ENCODE results near the gene ATXN1.

Gene ATXN1

DNA sequence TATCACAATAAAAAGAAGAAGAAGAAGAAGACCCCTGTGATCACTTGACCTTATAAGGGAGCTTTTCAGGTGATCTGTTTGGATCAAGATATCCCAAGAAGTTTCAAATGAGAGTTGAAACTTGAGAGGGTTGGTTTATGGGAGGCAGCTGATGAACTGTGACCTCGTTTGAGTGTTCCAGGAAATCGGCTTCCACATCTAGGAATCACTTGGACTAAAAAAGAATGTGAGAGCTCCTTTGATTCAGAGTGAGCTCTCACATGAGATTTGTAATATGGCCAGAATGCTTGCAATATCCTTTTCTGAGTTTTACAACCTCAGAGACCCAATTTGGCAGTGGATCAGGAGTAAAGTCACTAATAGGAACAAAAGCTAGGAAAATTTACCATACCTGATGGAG lies 228.1 kb downstream of the ATXN1 start:
- DNase-seq (ENCODE audit: low read depth), result no peak

DNA sequence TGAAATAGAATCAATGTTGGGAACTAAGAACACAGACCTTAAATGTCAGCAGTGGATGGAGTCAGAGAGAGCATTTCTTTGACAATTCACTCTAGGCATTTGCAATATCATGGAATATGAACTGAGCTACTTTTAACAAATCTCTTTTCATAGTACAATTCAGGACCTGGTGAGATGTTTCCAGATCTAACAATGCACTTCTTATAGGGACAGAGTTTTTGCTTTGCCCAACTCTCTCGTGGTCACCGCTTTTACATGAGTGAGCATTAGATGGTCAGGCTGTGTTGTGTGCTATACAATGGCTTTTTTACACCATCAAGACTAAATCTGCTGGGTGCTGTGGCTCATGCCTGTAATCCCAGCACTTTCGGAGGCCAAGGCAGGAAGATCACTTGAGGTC lies 233.6 kb downstream of the ATXN1 start:
- DNase-seq (ENCODE audit: low read depth), result no peak

DNA sequence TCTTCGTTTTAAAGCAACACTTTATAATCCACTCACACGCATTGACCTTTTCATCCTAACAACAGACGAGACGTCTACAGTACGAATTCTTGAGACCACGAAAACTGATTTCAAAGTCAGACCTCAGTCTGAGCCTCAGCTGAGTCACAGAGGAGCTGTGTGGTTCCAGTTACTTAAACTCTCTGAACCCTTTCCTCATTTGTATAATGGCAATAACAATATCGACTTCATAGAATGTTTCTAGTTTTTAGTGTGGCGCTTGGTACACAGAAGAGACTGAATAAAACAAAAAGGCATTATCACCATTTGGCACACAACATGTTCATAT lies 236.9 kb downstream of the ATXN1 start:
- no peak for DNase-seq (ENCODE audit: low read depth)

DNA sequence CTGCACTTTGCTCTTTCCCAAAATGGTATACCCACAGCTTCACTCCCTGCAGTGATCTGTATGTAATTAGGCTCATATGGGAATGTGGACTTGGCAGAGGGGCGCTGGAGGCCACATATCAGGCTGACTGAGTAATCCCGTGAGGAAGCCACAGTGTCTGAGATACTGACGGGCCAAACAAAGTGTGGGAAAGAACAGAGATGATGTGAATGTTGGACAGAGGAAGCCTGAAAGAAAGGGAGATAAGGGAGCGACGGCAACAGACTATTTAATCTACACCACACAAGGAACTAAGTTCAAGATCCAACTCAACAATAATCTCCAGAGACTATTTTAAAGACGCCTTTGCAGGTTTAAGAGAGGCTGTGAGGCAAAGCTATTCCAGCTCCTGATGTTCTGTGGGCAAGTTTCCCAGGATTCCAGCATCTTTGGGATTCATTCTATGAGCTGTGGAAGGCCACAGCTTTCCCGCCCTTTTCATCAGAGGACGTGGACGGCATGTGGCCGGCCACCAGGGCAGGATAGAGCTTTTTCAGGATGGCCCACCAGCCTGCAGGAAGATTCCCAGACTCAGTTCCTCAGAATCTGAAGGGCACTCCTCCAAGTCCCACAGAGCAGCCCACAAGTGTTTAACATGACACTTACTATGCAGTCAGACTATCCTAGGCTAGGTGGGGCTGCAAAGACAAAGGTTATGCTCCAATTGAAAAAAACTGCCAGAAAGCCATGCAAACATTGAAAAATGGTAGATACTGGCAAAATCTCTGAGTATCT lies 237.5 kb downstream of the ATXN1 start:
- DNase-seq (ENCODE audit: low read depth), result peak; percentile 50

DNA sequence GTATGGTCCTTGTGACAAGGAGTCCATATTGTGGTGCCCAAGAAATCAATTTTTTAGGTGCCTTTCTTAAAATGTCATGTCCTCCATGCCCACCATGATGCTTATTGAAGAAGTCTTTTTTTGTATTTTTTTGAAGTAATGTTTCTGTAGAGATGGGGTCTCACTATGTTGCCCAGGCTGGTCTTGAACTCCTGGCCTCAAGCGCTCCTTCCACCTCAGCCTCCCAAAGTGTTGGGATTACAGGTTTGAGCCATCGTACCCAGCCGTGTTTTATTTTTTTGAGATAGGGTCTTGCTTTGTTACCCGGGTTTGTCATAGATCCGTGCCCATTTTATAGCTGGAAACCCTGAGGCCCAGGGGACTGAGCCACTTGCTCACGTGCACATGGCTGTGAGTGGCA lies 238.3 kb downstream of the ATXN1 start:
- no peak for DNase-seq (ENCODE audit: low read depth)

DNA sequence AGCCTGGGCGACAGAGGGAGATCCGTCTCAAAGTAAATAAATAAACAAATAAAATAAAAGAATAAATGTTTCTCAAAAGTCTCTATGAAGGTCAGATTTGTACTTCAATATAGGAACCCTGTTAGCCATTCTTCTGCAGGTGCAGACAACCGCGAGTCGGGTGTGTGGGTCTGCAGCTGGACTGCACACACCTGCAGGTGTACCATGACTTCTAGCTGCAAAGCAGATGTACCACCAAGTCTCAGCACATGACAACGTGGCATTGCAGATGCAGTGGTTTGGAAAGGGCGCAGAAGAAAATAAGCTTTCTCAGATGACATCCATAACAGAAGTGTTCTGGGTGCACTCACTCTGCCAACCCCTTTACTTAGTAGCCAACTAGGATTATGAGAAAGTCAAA lies 239.7 kb downstream of the ATXN1 start:
- no peak for DNase-seq (ENCODE audit: low read depth)

DNA sequence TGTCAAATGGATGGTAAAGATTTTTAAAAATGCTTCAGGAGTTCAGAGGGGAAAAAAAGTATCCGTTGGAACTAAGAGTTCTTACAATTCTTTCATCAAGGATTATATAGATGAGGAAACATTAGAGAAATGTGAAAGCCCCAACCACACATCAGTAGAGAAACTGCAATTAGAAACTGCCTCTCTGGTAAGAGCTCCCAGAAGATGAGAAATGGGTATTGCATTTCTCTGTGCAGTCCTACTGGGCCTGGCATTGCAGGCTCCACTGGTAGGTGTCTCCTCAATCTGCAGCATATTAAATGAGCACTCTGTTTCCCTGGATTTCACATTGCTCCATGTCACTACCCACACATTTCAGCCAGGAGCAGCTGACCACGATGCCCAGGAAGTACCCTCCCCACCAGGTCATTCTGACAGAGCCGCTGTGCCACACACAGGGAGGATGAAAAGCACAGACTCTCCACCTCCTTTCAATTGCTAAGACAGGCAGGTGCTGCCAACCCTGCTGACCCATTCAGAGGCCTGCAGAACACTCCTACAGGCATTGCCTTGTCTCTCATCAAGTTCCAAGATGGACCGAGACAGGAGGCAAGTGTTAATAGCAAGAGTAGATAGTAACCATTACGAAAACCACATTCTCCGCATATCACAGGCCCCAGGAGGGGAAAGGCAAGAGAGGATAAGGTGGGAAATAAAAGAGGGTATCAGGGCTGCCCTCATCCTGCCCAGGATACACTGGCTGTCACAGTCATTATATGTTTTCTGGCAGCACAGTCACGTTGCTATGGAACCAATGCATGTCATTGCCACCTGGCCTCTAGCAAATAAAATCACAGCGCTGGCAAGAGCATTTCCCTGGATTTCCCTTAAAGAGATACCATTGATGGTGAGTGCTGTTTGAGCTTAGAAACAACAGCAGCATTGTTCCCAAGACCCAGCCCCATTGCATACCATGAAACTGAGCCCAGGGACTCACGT lies 241.7 kb downstream of the ATXN1 start:
- DNase-seq (ENCODE audit: low read depth), result no peak

DNA sequence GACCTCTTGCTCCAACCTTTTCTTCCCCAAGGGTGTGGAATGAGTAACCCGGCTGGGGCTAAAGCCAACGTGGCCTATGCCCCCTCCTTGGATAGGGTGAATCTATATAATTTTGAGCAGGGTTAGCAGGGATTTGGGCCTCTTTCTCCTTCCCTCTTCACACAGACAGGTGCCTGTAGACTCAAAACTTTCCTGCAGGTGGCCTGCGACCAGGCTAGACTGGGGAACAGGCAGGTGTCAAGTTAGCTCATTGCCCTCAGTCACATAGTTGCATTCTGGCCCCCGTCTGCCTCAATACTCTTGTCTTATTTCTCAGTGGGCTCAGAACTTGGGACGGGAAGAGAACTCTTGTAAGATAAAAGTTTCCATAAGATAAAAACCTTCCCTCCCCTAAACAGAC lies 243.0 kb downstream of the ATXN1 start:
- no peak for DNase-seq (ENCODE audit: low read depth)

DNA sequence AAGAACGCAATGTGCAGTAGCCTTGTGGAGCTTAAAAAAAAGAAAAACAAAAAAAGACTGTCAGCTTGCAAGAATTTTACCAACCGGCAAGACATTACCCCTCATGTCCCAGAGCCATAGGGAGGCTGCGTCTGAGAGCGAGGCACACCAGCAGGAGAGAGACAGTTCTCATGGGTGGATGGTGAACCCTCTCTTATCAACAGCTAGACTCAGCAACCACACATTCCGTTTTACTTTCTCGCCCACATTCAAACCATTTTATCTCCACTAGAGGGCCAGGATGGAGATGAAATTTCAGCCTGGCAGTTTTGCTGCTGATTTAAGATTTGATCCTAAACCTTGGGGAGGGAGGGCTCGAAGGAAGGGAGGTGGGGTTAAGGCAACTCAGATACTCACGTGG lies 247.0 kb downstream of the ATXN1 start:
- DNase-seq (ENCODE audit: low read depth), result peak; percentile 35

DNA sequence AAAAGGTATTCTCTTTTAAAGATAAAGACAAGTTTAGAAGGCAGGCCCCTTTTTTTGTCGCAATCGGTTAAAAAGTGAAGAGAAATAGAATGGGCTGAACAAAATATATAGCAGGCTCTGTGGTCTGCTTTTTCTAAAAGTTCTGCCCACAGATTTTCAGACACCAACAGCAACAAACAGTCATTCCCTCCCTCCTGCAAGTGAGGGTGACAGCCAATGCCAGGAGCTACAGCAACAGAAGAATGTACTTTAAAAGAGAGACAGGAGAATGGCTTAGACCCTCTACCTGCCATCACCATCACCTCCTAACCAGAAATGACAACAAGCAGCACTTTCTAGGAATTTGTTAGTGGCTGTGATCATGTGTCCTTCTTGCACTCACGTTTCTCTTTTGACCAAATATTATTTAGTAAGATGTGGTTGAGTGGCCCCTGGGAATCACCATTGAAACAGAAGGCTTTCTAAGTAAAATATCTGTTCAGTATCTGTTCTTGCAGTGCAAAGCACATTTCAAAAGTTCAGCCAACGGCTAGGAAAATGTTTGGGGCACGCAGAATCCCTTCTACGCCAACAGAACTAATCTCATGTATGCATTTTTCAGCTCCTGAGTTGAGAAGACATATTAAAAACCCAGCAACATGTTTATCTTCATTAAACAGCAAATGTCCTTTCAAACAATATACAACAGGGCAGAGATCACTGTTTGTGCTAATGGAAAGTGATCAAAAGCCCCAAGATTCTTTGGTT lies 248.5 kb downstream of the ATXN1 start:
- no peak for DNase-seq (ENCODE audit: low read depth)

DNA sequence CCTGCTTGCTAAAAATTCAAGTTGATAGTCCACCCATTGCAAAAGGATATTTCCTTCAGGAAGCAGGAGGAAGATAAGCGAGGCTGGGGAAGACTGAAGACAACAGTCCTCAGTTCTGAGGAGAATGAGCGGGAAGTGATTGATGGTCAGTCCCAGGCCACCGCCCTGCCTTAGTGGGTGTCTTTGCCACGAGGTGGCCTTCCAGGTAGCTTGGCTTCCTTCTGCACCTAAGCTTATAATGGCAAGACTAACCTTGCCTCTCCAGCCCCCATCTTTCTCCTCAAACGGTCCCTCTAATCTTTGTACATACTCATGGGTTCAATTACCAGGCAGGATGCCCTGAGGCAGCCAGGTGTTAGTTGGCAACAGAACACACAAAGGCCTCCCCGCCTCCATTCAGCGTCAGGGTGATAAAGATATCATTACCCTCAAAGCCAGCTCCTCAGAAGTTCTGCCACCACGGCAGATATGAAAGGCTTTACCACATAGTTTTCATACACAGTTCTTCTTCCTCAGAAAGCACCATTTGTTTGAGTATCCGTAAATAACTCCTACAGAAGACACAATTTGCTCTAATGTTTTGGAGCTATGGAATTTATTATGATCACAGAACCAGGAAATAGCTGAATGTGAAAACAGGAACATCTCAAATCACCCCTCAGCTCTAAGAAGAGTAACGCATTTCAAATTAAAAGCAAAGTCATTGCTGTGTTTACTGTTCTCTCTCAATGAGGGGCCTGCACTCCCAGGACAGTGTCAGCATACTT lies 249.4 kb downstream of the ATXN1 start:
- DNase-seq (ENCODE audit: low read depth), result no peak

DNA sequence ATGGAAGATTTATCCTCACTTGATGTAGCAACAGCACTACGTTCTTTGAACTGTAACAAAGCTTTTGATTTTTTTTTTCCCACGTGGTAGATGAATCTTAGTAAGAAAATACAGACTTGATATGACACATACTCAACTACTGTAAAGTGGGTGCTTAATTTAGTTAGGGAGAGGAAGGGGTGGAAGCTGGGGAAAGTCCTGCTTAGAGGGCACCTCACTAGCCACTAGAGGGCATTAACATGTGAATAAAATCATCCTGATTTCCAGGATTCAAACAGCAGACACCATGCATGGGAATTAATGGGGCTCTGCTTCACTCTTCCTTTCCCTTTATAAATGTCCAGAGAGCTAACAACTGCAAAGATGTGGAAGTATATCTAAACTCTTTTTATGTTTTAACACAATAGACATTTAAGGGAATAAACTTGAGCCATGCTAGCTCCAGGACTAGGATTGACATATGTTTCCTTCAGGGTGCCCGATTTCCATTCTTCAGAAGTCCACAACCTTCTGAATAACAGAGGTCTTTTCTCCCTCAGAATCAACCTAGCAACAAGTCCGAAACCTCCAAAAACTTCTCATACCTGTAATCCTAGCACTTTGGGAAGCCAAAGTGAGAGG lies 250.1 kb downstream of the ATXN1 start:
- DNase-seq (ENCODE audit: low read depth), result peak; percentile 6

DNA sequence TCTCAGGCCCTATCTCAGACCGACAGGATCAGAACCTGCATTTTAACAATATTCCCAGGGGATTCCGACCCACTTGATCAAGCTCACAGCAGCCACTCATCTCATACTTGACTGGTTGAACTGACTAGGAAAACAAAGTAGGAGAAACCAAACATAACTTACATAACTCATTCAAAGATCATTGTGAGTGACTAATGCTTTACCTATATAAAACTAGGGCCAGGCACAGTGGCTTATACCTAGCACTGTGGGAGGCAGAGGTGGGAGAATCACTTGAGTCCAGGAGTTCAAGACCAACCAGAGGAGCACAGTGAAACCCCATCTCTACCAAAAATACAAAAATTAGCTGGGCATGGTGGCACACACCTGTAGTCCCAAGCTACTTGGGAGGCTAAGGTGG lies 251.0 kb downstream of the ATXN1 start:
- DNase-seq (ENCODE audit: low read depth), result no peak

DNA sequence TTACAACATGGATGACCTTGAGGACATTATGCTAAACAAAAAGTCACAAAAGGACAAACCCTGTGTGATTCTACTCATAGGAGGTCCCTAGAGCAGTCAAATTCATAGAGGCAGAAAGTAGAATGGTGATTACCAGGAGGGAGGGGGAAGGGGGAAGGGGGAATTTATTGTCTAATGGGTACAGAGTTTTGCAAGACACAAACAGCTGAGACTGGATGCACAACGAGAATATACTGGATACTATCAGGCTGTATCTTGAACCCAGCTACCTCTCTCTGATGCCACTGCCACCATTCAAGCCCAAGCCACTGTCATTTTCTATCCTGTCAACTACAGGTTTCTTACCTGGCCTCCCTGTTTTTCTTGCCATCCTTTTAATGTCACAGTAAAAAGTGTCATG lies 252.3 kb downstream of the ATXN1 start:
- DNase-seq (ENCODE audit: low read depth), result no peak

DNA sequence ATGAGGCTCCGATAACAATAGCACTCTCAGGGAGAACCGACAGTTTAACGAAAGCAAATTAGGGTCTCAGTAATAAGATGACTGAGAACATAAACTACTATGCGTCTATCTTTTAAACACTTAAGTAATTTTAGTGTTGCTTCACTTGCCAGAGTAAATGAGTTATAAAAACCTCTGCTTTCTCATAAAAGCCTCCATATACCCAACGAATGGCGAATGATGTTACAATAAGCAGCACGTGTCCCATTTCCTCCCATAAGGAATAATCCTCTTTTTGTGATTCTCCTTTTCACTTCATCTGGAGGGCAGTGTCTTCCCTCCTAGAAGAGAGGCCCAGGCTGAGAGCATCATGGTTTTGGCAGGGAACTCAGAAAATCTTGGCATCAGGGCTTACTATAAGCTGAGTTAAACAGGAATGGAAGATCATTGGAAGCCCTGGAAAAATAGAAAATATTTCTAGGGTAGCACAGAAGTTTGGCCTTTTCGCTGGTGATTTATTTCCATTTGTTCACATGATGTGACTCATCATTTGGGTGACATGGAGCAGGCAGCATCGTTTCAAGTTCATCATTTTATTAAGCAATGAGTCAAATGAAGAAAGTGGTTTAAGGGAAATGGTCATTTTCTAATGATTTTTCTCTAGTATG lies 255.4 kb downstream of the ATXN1 start:
- DNase-seq (ENCODE audit: low read depth), result peak; percentile 10

DNA sequence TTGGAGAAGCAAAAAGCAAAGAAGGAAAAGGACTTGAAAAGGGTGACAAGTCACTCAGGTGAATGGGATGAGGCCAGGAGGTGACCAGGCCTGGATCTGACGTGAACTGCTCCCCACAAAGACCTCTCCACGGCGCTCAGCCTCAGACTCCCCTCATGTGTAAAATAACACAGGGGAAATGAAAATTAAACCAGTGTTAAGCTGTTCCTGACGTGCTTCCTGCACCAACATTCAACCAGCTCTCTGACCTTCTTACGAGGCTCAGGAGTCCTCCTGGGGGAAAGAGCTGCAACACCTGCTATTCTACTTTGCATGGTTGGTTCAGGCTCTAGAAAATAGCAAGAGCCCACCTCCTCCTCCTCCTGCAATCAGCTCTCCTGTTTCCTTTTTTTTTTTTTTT lies 256.7 kb downstream of the ATXN1 start:
- DNase-seq (ENCODE audit: low read depth), result no peak

DNA sequence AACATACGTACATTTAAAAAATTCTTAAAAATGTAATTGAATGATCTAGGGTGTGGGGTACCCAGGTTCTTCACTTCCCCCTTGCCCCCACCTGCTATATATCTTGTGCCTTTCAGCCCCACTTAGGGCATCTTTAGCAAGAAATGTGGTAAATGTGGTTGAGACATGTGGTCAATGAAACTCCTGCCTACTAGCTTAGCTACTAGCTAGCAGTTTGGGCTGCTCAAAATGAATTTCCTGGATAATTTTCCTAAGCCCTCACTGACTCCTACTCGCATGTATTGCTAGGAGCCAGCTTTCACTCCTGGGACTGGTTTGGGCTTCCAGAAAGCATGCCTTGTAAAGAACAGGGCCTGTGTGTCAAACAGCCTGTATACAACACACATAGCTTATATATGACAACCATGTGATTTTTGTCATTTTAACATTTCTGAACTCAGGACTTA lies 257.3 kb downstream of the ATXN1 start:
- DNase-seq (ENCODE audit: low read depth), result no peak

DNA sequence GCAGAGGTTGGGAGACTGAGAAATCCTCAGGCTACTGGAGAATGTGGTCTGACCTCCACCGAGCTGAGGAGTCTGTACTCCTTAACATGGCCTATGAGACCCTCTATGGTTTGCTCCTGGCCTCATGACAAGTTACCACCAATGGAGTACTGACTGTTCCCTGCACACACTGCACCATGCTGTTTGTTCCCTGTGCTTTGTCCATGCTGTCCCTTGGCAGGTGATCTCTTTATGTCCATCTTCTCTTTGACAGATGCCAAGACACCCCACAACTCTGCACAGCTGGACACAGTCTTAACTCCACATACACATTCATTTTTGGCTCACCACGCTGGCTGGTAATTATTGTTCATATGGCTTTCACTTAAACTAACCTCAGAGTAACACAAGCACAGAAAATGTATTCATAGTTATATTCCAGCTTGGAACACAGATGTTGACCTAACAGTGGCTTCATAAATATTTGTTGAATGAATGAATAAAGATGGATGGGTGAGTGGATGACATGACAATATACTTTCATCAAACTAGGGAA lies 258.0 kb downstream of the ATXN1 start:
- no peak for DNase-seq (ENCODE audit: low read depth)

DNA sequence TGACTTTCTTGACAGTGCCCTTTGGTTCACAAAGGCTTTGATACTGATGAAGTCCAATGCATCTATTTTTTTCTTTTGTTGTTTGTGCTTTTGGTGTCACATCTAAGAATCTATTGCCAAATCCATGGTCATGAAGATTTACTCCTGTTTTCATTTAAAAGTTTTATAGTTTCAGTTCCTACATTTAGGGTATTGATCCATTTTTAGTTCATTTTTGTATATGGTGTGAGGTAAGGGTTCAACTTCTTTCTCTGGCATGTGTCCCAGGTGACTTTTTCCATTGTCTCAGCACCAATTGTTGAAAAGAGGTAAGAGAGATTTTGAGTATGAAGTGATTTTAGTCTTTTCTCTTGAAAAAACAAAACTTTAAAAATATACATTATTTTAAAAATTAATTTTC lies 262.3 kb downstream of the ATXN1 start:
- DNase-seq (ENCODE audit: low read depth), result no peak

DNA sequence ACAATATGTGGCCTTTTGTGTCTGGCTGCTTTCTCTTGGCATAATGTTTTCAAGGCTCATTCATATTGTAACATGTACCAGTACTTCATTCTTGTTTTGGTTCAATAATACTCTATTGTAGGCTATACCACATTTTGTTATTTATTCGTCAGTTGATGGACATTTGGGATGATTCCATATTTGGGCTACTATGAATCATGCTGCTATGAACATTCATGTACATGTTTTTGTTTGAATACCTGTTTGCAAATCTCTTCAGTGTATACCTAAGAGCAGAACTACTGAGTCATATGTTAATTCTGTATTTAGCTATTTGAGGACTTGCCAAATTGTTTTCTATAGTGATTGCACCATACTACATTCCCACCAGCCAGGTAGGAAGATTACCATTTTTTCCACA lies 263.0 kb downstream of the ATXN1 start:
- DNase-seq (ENCODE audit: low read depth), result no peak
